GM12891 (cell line): ENCODE data around the gene POLR2H.

ENCODE experiments used
- DNase-seq: peaks from one replicate; pipeline ENCODE4 v3.0.0; 2011; ENCODE audit warnings: low spot score; ENCODE audit not compliant: insufficient read length
- FAIRE-seq: peaks from 2 replicates; lab custom pipeline; 2011; peaks lifted over from hg19 to GRCh38; lab: Jason Lieb, UNC
- PAX5 ChIP-seq: IDR thresholded peaks from 2 replicates; pipeline ENCODE4 v1.6.1; 2011; ENCODE audit warnings: low read length, moderate library complexity, mild to moderate bottlenecking; ENCODE audit not compliant: insufficient read depth, severe bottlenecking
- POLR2A ChIP-seq: IDR thresholded peaks from 2 replicates; pipeline ENCODE4 v1.6.1; 2011; ENCODE audit warnings: low read depth, low read length, control low read depth
- POLR2AphosphoS5 ChIP-seq: IDR thresholded peaks from 2 replicates; pipeline ENCODE4 v1.6.1; 2011; ENCODE audit warnings: low read depth, low read length, control low read depth
- POU2F2 ChIP-seq: IDR thresholded peaks from 2 replicates; pipeline ENCODE4 v1.6.1; 2011; ENCODE audit warnings: low read depth, mild to moderate bottlenecking, control low read depth, low read length, moderate library complexity
- SPI1 ChIP-seq: IDR thresholded peaks from 2 replicates; pipeline ENCODE4 v1.6.1; 2011; ENCODE audit warnings: low read depth, low read length, control low read depth
- TAF1 ChIP-seq: IDR thresholded peaks from 2 replicates; pipeline ENCODE4 v1.6.1; 2011; ENCODE audit warnings: low read depth, low read length, control low read depth

Gene POLR2H

GRCh38 chr3:184387174-184387714 lies 25.7 kb downstream of the POLR2H start:
- TF ChIP-seq TAF1 (no peak), PAX5 (no peak), POLR2A (no peak), SPI1 (no peak), POLR2AphosphoS5 (no peak), POU2F2 (no peak)
- no peak for DNase-seq
- no peak for FAIRE-seq

GRCh38 chr3:184388164-184388935 lies 26.8 kb downstream of the POLR2H start:
- no peak for FAIRE-seq
- TF ChIP-seq PAX5 (no peak), TAF1 (no peak), POLR2AphosphoS5 (no peak), POU2F2 (no peak), POLR2A (no peak), SPI1 (no peak)
- DNase-seq: no peak

- TF ChIP-seq SPI1: no peak
- no peak for TF ChIP-seq PAX5
- TF ChIP-seq TAF1: no peak
- TF ChIP-seq POLR2AphosphoS5: no peak
- TF ChIP-seq POU2F2: no peak
- no peak for TF ChIP-seq POLR2A
Measured at GRCh38 chr3:184388936-184389230, 27.4 kb downstream of the POLR2H start.

GRCh38 chr3:184389384-184389783 lies 27.9 kb downstream of the POLR2H start:
- no peak for DNase-seq
- no peak for TF ChIP-seq POLR2AphosphoS5
- no peak for TF ChIP-seq TAF1
- no peak for TF ChIP-seq POU2F2
- TF ChIP-seq POLR2A: no peak
- TF ChIP-seq PAX5: no peak
- no peak for TF ChIP-seq SPI1
- no peak for FAIRE-seq

More at GRCh38 chr3:184388936-184389230, 27.4 kb downstream of the POLR2H start:
- FAIRE-seq (no peak), DNase-seq (no peak)

- TF ChIP-seq POLR2A (no peak), TAF1 (no peak), PAX5 (no peak), SPI1 (no peak), POU2F2 (no peak), POLR2AphosphoS5 (no peak)
- FAIRE-seq (no peak), DNase-seq (no peak)
Measured at GRCh38 chr3:184389935-184390528, 28.5 kb downstream of the POLR2H start.

GRCh38 chr3:184391266-184391665 lies 29.8 kb downstream of the POLR2H start:
- FAIRE-seq (no peak), DNase-seq (no peak)
- TF ChIP-seq SPI1 (no peak), TAF1 (no peak), POLR2AphosphoS5 (no peak), PAX5 (no peak), POLR2A (no peak), POU2F2 (no peak)

- DNase-seq: no peak
- no peak for TF ChIP-seq SPI1
- no peak for FAIRE-seq
Measured at GRCh38 chr3:184395320-184395660, 33.8 kb downstream of the POLR2H start.

- no peak for DNase-seq
- TF ChIP-seq SPI1: no peak
- TF ChIP-seq PAX5: no peak
- no peak for TF ChIP-seq POLR2AphosphoS5
- TF ChIP-seq TAF1: no peak
- TF ChIP-seq POU2F2: no peak
Measured at GRCh38 chr3:184399410-184399809, 37.9 kb downstream of the POLR2H start.

GRCh38 chr3:184405075-184406030 lies 43.8 kb downstream of the POLR2H start:
- DNase-seq (no peak), FAIRE-seq (no peak)
- TF ChIP-seq PAX5 (no peak), POLR2AphosphoS5 (no peak), SPI1 (no peak), POU2F2 (no peak), POLR2A (no peak), TAF1 (no peak)

More at GRCh38 chr3:184399410-184399809, 37.9 kb downstream of the POLR2H start:
- FAIRE-seq: no peak

- FAIRE-seq (no peak), DNase-seq (no peak)
- TF ChIP-seq SPI1: no peak
- TF ChIP-seq POLR2AphosphoS5: no peak
- no peak for TF ChIP-seq TAF1
- no peak for TF ChIP-seq POU2F2
- TF ChIP-seq POLR2A: no peak
- TF ChIP-seq PAX5: no peak
Measured at GRCh38 chr3:184409331-184409926, 47.9 kb downstream of the POLR2H start.
